Sciatic nerve (tissue), 2 donors: Measurements from ENCODE around the gene H3-3A. TPM values are rescaled to one million over a fixed set of nuclear protein-coding genes. Genes with fewer than 3 reads are reported as not detected.

ENCODE experiments used
- ATAC-seq: fragments of 200-7000 bp; cut with Tn5 transposase; one replicate; pipeline ENCODE4 v1.9.1; 2020; ENCODE audit warnings: mild to moderate bottlenecking, moderate library complexity
- DNase-seq: peaks from one replicate; pipeline ENCODE4 v3.0.0-alpha.2; 2020; ENCODE audit warnings: low spot score
- intact Hi-C: fragments of 100-400 bp; cut with DNase I; formaldehyde crosslinking; loops from one replicate; pipeline ENCODE4 v1.14.2; 2022
- total RNA-seq: library from RNA; stranded (reverse); fragmentation: NEBNext Ultra II Directional; extraction: Animal tissue kit (Norgen Biotek cat#: 25700); gene quantifications from one replicate; pipeline ENCODE4 v1.2.1, GENCODE V29; 2021
- donor health status: DM: no; HTN: no; CAD: no.
- donor health status: DM: no; HTN: no; CAD: no.

H3-3A gene
- total RNA-seq, 1 donor from 2014 or later = 314 TPM

GRCh38 chr1:226050133-226050532 lies 12.4 kb upstream of the H3-3A start:
- intact Hi-C loops = no loop called here
- ATAC-seq (no peak), DNase-seq (no peak)

DNA sequence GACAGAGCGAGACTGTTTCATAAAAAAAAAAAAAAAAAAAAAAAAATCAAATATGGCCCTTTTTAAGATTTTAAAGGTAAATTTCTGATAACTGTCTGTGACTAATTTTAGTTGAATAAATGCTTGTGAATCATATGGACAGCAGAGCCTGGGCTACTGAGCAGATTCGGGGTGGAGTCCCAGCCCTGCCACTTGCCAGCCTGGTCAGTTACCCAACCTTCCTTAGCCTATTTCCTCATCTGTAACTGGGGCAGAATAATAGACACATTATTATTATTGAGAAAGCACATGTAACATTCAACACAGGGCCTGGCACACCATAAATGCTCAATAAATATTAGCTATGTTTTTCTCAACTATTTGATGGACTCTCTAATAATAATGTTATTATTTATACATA lies 11.2 kb upstream of the H3-3A start:
- DNase-seq (no peak), ATAC-seq (no peak)
- intact Hi-C loops = no loop called here

DNA sequence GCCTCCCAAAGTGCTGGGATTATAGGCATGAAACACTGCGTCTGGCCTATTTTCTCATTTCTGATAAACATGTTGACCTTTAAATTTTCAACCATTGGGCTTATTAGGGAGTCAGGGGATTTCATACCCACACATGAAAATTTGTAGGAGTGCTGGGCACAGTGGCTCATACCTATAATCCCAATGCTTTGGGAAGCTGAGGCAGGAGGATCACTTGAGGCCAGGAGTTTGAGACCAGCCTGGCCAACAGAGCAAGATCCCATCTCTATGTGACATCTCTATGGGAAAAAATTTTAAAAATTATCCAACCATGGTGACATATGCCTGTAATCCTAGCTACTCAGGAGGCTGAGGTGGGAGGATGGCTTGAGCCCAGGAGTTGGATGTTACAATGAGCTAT lies 10.5 kb upstream of the H3-3A start:
- no peak for ATAC-seq
- intact Hi-C loops = no loop called here
- DNase-seq = no peak

DNA sequence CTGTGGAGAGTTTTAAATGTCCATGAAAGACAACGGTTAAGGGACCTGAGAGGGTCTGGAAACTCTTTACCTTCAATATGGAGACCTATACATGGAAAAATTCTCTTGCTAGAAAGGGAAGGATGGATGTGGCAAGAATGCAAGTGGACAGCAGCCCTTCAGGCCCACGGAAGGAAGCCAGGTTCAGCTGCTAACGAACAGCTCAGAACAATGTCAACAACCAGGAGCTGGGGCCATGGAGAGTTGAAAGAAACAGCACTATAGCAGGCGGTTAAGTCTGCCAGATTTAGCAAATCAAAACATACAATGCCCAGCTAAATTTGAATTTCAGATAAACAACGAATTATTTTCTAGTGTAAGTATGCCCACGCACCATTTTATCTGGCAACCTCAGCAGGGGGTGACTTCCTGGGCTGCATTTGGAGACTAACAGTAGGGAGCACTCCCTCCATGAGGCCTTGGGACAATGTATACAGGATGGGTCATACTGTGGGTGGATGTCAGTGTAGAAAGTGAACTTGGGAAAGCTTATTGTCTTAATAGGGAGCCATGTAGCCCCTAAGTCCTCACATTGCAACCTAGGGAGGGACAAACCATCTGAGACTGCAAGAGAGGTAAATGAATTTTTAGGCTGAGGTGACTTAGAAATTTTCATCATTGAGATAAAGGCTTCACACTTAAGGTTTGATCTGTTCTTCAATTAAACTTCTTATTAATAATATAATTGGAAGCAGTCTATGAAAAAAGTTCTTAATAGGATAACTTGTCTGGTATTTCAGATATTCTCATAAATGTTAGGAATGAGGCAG lies 7.8 kb upstream of the H3-3A start:
- no peak for ATAC-seq
- DNase-seq = no peak
- intact Hi-C loops = no loop called here

- intact Hi-C loops = no loop called here
- DNase-seq (no peak), ATAC-seq (no peak)
These were observed 2.8 kb upstream of the H3-3A start for GRCh38 chr1:226059709-226060108.

DNA sequence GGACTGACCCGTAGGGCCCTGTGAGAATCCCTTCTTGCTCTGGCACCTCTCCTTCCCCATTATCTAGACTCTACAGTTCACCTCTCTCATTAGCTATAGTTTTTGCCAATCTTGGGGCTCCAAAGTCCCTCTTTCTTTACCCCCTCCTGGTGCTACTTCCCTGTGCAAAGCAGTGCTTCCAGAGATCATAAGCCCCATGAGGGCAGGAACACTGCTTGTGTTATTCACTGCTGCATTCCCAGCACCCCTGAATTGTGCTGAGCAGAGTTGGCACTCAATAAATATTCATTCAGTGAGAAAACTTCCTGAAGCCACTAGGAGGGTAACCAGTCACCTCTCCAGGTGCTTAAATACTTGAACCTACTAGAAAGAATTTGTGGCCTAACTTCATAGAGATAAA lies 2.1 kb upstream of the H3-3A start:
- ATAC-seq (no peak), DNase-seq (no peak)
- intact Hi-C loops = no loop called here

DNA sequence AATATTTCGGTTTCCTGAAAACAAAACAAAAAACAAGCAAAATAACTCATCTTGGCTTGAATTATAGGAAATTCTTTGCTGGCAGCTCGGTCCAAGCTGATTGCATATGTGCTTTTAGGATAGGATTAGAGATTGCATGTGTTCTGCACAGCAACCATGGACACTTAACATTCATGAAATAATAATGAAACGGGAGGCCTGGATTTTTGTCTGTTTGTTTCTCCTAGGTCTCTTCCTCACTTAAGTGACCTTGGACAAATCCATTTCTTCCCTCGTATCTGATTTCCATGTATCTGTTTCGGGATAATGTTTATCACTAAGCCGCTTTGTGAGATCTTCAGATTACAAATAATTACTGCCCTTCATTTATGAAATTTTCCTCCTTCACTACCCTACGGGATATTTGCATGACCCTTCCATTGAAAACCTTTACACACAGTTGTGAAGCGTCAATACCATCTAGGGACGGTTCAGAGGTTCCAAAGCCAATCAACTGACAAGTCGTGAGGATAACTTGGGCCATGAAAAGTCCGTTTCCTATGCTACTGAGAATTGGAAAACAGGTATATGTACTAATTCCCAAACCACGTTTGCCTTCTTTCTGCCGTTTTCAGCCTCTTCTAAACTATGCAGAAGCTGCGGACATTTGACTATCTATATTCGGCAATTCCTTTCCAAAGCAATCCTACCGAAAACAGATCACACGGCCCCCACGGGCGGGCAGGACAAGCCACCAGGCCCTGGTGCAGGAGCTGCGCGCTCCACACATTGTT lies 1.3 kb upstream of the H3-3A start:
- ATAC-seq (no peak), DNase-seq (no peak)
- intact Hi-C loops = no loop called here

DNA sequence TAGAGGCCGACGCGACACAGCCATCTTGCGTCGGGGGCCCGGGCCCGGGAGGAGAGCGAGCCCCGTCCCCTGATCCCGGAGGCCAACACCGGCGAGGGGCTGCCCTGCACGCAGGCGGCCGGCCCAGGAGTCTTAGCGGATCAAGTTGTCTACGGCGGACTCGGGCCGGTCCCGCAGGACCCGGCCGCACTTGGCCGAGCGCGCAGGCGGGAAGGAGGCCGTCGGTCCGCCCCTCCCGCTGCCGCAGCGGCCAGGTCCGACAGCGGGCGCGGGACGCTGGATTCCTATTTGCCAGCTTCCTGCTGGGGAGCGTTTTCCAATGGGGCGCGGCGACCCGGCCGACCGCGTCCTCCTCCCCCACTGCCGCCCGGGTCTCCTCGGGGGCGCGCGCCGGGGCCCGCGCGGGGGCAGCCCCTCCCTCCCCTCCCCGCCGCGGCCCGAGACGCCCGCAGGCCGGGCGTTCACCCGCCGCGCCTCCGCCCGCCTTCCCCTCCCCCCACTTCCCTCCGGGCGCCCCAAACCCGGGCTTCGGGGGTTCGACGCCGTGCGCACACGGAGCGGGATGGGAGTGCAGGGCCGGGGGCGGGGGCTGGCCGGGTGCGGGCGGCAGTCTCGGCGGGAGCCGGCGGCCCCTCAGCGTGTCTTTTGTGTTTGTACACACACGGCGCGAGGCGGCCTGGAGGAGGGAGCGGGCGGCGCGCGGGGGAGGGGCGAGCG lies 517 bp upstream of the H3-3A start:
- intact Hi-C loops = no loop called here
- ATAC-seq (peak; percentile 55), DNase-seq (peak; percentile 86)

DNA sequence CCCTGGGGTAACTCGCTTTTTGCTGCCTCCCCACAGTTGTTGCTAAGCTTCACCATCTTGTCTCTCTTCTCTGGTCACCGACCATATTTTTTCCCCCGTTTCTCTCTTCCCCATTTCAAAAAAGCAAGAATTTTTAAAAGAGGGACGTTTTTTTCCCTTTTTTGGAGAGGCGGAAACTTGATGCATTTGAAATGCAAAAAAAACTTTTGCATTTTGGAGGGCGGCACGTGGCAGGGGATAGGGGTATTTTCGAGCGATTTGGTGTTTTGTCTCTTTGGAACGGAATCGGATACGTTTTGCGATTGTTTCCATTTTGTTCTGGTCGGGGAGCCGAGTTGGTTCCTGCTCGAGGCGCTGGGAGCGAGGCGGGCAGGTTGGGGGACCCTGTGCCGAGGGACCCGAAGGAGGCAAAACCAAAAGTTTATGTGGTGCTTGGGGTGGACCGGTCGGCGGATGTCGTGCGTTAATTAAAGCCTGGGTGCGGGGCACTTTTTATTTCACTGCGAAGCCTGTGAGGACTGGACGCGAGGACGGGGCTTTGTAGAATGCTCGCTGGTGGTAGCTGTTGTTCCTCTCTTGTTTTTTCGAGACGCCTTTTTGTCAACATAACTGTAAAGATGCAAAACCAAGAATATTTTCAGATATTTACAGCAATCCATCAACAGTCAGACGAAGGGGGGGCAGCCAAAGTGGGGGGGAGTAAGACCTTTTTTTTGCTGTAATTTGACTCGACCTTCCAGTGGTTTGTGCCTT lies 884 bp downstream of the H3-3A start:
- peak; percentile 55 for ATAC-seq
- DNase-seq = peak; percentile 75
- intact Hi-C loops = no loop called here

DNA sequence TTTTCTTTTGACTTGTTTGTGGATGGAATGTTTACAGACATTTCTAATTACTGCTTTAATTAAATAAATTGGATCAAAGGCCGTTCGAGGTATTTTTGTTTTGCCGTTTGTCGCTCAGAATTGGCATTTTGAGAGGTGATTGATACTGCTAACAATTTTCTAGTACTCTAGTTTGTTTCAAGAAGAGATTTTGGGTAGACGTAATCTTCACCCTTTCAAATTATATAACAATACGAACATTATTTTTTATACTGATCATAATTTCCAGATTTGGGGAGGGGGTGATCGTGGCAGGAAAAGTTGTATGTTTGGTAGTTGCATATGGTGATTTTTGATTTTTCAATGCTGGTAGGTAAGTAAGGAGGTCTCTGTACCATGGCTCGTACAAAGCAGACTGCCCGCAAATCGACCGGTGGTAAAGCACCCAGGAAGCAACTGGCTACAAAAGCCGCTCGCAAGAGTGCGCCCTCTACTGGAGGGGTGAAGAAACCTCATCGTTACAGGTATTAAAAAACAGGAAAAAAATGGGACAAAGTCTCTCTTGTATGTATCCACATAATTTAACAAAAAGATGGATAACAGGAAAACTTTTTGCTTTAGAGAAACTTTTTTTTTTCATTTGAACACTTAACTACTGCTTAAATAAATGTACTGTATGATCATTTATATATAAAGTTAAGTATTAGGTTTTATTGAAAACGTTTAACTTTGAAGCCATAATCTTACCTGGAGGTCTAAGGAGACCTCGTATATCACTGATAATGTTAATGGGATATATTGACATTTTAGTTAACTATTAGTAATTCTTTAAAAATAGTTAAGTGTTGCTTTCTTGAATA lies 1.7 kb downstream of the H3-3A start:
- DNase-seq (no peak), ATAC-seq (peak; percentile 6)
- intact Hi-C loops = no loop called here

- intact Hi-C loops = loop anchor here (5.0 kb wide), 1 partner anchor 52 kb away; no protein-coding TSS in a partner anchor
- DNase-seq (no peak), ATAC-seq (no peak)
These were observed 2.3 kb downstream of the H3-3A start for GRCh38 chr1:226064816-226065248.

DNA sequence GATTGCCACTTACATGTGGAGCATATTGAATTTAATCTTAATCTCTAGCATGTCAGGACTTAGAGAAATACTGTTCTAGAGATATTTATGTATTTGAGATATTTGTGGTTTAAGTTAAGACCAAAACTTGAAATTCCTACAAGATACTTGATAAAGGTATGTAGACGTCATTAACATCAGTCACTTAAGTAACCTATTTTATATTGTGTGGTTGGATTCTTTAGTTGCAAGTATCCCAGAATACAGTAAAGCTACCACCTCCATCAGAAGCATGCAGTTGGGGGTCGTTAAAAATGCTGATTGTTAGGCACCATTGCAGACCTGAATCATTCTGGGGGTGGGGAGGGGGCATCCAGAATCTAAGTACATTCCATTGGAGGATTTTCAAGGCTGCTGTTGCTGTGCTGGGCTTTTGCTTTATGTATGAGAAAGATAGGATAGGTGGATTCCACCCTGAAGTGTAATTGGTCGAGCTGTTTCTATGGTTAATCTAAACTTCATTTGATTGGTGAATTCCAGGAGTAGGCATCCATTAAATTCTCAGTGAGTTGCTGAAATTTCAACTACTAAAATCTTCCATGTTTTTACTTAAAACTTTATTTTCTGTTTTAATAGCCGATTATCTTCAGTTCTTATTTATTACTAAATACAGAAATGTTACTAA lies 4.0 kb downstream of the H3-3A start:
- intact Hi-C loops = loop anchor here (5.0 kb wide), 1 partner anchor 51 kb away; no protein-coding TSS in a partner anchor
- ATAC-seq (no peak), DNase-seq (no peak)

GRCh38 chr1:226069811-226070489 lies 7.4 kb downstream of the H3-3A start:
- ATAC-seq = no peak
- no peak for DNase-seq
- intact Hi-C loops = loop anchor here (5.0 kb wide), 1 partner anchor 47 kb away; no protein-coding TSS in a partner anchor

GRCh38 chr1:226072347-226072746 lies 9.8 kb downstream of the H3-3A start:
- ATAC-seq = no peak
- no peak for DNase-seq
- intact Hi-C loops = no loop called here

GRCh38 chr1:226073184-226073950 lies 10.9 kb downstream of the H3-3A start:
- no peak for DNase-seq
- ATAC-seq = no peak
- intact Hi-C loops = no loop called here

GRCh38 chr1:226074046-226074445 lies 11.5 kb downstream of the H3-3A start:
- intact Hi-C loops = no loop called here

More at GRCh38 chr1:226074046-226074445, 11.5 kb downstream of the H3-3A start:
- DNase-seq = no peak
- no peak for ATAC-seq
